CD4-positive, alpha-beta T cell treated with Interleukin-4 for 1 hour (primary cell): ENCODE data around the gene LTF.
A peak's percentile ranks its signal among the peaks of the same experiment; 100 is the strongest.

Experiments used
- DNase-seq, 2 donors: peaks; one replicate each; pipeline ENCODE4 v3.0.0-alpha.2; 2020 to 2022

LTF gene

DNA sequence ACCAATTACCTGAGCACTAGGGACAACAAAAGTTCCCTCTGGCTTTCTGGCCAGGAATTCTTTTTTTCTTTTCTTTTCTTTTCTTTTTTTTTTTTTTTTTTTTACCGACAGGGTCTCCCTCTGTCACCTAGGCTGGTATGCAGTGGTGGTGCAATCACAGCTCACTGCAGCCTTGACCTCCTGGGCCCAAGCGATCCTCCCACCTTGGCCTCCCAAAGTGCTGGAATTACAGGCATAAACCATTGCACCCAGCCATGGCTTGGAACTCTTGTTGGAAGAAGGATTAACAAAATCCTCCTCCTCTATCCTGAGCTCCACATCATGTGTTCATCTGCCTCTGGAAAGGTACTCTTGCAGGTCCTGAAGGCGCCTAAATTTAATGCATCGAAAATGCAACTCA, 2.9 kb upstream of the LTF start:
- no peak for DNase-seq

DNA sequence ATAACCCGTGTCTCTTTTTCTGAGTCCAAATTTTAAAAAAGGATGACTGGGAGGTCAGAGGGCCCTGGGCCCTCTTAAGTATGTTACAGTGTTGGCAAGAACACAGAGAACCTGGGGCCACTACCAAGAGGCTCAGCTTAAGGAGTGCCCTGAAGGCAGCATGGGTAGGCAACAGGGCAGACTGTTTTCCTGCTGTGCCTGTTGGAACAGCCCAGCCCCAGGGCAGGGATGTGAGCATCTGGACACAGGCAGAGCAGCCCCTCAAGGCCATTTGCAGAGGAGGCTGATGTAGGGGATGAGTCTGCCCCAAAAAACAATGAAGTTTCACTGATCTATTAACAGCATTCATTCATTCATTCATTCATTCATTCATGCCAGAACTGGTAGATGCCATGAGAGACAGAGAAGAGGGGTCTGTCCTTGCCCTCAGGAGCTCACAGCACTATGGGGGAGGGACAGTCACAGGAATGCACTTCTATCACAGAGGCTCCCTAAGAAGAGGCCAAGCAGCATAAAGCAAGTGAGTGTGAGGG, 2.2 kb upstream of the LTF start:
- DNase-seq = no peak

- no peak for DNase-seq
Measured at GRCh38 chr3:46466273-46466672, 1.6 kb upstream of the LTF start.

DNA sequence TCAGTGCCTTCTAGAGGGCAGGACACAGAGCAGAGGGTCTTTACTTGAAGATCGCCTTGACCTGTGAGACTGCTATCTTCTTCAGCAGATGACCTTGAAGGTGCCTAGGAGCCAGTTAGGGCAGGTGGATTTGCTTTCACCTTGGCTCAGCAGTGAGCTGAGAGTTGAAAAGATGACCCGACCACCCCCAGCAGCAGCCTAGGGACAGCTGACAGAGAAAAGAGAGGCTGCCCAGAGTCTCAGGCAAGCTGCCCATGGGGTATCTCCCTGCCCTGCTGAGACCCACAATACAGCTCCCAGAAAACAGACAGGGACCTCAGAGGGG, 453 bp upstream of the LTF start:
- no peak for DNase-seq

DNA sequence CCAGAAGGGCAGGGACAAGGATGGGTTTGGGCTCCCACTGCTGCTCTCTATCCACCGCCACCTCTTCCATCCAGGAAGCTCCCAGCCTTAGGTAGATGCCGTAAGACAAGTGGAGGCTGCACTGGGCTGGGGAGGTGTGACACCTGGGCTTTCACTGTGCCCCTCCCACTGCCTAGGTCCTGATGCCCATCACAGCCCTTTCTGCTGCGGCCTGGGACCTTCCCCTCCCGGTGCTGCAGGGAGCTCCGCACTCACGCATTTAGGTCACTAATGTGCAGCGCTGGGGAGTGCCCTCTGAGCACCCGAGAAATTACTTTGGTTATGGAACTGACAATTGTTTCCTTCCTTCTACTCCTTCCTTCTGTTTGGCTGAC, 850 bp downstream of the LTF start:
- DNase-seq = no peak

DNA sequence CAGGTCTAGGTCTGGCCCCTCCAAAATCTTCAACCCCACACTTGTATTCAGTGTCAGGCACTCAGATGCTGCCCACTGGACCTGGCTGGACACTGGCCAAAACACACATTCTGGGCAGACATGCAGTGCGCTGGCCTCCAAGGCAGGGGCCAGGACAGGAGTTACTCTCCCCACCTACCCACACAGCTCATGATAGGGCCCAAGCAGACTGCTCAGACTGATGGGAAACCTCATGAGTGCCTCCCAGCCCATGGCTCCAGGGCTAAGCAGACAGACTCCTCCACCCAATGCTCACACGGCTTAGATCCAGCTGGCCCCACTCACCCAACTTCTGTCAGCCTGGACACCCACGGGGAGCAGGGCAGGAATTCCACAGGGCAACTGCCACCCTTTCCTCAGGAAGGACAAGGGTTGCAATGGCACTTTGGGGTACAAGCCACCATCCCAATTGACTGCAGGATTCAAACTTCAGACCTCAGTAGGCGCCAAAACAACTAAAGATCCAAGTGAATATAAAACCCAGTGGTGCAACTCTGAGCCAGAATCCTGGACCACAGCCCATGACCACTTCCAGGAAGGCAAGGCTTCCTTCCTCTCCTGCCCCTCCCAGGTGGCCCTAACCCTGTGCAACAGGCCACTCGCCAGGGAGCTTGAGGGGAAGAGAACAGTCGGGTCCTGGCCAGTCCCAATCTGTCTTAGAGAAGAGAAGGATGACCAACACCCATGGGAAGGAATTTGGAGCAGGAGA, 1.4 kb downstream of the LTF start:
- no peak for DNase-seq

DNA sequence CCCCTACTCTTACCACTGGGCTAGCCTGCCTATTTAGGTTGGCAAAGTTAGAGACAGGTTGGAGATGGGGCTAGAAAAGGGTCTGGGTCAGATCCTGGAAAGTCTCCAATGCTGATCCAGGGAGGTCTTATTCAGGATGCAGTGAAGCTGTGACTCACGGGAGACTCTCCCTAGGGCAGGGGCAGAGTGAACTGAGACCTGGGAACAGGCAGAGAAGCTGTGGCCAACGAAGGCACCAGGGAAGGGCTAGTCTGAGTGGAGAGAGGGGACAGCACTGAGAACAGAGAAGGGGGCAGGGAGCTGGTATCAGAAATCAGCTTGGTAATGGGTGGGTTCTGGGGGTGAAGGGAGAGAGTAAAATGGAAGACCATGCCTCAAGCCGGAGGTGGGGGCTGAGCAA, 2.2 kb downstream of the LTF start:
- no peak for DNase-seq

- DNase-seq = no peak
Measured at GRCh38 chr3:46462111-46462510, 2.6 kb downstream of the LTF start.

DNA sequence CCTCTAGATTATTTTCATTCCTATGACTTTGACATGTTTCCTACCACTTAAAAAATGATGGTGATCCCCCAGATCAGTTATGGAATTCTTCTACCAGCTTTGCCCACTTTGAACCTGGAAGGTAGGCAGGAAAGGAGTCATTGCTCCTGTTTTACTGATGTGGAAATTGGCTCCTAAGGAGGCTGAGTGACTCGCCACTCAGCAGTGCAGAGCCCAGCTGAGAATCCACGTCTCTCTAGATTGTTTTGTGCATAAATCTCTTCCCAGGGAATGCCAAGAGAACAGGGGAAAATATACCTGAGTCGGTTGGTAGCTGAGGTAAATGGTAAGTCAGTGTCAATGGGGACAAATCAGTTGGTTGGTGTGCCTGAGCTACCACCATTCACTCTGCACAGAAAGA, 4.7 kb downstream of the LTF start:
- no peak for DNase-seq

DNA sequence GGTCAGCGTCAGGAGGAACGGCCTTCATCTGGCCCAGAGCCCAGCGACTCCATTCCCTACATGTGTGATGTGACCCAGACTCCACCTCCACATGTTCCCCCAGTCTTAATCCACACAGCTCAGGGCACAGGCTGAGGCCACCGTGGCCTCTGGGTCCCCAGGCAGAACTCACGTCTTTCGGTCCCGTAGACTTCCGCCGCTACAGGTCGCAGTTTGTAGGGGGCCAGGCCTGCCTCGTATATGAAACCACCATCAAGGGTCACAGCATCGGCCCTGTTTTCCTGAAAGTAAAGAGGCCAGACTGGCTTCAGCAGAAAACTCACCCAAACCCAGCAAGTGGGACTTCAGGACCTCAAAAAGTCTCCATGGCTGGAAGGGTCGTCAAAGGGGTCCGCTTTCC, 8.6 kb downstream of the LTF start:
- no peak for DNase-seq

DNA sequence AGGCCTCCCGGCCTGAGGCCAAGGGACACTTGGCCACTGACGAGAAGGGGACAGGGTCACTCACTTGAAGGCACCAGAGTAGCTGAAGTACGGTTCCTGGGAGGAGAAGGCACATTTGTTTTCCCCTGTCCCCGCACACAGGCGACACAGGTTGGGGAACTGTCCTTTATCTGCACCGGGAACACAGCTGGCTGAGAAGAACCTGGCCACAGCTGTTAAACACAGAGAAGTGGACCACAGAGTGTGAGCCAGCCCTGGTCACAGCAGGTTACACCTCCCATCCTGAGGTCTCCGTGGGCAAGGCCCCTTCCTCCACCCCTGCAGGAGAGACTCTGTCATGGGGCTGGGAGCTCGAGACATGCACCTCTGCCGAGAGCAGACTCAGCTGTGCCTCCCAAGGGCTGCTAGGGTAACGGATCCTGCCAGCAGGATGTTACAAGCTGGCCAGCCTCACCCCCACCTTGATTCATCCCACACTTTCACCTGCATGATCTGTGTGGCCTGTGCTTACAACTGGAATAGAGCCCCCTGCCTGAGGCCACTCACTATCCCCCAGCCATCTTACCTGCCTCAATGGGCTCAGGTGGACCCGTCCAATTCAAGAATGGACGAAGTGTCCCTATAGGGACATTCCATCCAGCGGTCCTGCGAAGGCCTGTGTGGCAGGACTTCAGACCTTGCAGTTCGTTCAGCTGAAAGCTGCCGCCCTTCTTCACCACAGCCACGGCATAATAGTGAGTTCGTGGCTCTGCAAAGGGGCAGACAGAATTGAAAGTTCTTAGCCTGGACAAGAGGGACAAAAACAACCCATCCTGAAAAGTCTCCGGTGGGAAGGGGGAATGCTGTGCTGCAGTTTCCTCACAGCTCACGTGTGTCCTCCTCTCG, 9.2 kb downstream of the LTF start:
- no peak for DNase-seq

DNA sequence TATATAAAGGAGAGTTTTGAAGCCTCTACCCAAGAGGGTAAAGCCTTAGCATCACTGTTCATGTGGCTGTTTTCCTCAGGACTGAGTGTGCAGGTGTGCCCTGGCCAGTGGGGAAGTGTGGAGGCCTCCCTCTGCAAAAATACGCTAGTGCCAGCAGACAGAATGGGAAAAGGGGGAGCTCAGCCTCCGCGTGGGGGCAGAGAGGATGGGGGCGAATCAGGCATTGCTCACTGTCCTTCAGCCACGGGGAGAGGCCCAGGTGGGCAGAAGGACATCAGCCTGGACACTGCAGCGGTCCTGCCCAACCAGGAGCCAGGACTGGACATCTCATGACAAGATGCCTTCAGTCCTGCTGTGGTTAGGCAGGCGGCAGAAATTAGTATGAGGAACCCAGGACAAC, 10.1 kb downstream of the LTF start:
- no peak for DNase-seq

DNA sequence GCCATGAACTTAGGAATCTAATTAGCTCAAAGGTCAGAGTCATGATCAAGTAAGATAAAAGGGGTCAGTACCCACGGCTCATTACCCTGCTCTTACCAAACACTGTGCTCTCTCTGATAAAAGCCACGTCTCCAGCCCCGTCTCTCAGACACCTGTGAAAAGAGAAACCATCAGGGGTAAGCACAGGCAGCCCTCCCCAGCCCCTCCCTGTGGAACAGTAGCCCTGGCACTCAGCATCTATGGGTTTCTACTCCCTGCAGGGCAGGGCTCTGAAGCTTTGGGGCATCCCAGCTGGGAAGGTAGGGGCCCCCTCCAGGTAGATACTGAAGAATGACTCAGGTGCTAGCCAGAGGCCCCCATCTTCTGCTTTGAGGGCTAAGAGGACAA, 10.5 kb downstream of the LTF start:
- DNase-seq = no peak

DNA sequence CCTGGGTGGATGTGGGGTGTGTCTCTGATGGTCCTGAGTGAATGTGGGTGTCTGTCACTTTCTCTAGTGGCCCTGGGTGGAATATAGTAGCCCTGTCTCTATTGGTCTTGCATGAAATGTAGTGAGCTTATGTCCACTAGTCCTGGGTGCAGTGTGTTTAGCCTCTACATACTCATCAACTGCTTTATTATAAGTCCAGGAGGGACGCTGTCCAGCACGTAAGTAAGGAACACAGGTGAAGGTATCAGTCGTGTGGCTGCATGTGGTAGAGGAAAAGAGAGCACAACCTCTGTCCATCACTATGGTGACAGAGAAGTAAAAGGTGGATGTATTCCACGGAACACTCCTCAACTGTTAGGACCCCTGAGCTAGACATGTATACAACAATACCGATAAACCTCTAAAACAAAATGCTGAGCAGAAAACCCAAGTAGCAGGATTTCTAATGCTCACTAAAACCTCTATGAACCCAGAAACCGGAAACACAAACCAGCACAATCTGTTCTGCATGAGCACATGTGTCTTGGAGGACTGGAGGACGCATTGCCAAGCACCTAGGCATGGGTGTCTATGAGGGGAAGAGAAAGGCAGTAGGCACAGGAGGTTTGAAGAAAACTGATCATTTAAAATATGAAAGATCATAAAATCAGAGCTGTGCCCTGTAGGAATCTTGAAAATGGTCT, 11.0 kb downstream of the LTF start:
- no peak for DNase-seq

GRCh38 chr3:46449755-46450552, 14.8 kb downstream of the LTF start:
- DNase-seq = no peak

DNA sequence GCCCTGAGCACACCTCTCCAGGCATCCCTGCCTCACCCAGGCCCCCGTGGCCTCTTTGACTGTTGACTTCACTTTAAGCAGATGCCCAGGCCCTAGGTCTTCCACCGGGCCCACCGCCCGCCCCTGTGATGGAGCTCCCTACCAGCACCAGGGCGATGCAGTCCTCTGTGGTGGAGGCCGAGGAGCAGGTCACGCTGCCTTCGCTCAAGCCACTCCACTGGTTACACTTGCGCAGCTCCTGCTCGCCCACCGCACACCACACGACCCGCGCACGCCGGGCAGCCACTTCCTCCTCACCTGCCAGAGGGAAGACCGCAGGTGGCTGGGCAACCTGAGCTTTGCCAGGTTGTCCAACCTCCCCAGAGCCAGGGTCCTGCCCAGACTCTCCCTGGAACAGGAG, 16.0 kb downstream of the LTF start:
- no peak for DNase-seq

GRCh38 chr3:46447228-46447985, 17.3 kb downstream of the LTF start:
- no peak for DNase-seq

DNA sequence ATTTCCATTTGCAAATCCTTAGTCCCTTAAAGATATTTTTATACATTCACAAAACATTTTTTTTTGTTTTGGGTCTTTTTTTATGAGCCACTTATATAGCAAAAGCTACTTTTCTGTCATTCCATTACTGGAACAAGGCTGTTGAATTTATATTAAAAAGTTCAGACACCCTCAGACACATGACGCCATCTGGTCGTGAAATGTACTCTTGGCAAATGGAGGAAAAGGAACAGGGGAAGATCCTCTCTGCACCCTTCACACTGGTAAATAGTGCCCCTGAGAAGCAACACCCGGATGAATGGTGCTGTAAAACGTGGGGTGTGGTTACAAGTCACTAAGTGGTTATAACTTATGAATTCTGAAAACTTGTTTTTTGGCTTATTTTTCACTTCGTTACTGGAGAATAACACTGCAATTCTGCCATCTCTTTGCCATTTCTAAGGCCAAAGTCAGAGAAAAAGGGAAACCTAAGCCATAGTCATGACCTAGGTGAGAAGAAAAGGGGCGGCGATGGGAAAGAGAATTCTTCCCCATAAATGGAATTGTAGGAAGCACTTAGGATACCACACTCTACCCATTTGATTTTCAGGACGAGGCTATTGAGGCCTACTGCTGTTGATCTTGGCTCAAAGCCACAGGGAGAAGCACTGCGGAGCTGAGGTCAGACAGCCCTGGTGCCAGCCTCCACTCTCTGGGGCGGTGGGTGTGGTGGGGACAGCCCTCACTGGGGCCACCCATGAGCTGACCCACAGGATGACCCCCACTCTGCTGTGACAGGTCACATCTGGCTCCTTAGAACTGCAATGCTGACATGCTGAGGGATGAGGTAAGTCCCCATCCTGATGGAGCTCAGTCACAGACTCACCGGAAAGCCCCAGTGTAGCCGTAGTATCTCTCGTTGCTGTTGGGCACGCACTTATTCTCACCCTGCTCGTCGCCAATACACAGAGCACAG, 21.9 kb downstream of the LTF start:
- DNase-seq = peak; percentile 27 to 54

DNA sequence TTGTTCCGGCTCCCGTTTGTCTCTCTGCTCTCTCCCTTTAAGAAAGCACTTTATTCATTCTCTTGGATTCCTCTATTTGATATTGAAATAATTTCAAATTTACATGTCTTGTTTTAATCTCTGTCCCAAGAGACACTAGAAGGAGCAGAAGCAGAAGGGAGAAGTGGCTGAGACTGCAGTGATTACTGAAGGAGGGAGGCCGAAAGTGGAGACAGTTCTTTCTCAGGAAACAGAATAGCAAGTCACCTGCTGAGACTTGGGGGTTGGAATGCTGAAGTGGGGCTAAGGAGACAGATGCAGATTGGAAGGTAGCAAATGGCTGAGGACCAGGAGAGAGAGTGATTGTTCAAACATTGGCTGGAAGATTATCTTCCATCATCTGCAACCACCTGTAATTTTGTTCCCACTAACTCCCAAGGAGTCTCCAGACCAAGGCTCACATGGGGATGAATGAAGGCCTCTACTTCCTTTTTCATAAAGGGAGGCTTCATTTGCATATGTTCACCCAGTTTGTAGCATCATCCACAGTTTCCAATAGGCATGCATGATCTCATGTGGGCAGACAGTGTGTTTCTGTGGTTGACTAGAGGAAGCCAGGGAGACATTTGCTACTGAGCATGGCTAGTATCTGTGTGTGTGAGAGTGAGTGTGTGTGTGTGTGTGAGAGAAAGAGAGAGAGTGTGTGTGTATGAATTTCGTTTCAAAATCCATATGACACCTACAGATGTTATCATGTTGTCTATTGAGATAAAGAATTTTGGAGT, 24.0 kb downstream of the LTF start:
- DNase-seq = peak; percentile 51 to 54

DNA sequence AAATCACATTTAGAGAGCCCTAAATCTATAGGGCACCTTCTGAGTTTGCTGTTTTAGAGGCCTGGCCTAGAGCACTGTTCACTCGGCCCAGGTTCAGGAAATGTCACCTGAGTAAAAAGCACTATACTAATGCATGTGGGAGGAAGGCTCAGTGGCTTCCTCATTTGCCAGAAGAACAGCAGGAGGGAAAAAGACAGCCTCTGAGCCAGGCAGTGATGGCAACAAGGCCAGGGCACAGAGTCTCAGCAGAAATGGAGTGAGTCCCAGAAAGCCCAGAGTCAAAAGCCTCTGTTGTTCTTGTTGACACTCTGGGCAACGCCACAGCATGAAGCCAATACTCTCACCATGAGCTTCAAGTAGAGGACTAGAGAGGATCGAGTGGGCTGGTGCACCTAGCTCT, 25.9 kb downstream of the LTF start:
- DNase-seq = no peak
